WTC11 (cell line): ENCODE data around the gene NET1. TPM values are rescaled to one million over a fixed set of nuclear protein-coding genes. Genes with fewer than 3 reads are reported as not detected.

Source experiments
- ATAC-seq: fragments of 200-7000 bp; cut with Tn5 transposase; 2 replicates; pipeline ENCODE4 v1.10.0; 2021; ENCODE audit warnings: mild to moderate bottlenecking, moderate library complexity
- CTCF ChIA-PET: fragments of 300-600 bp; sonication (Branson Sonifier 250); formaldehyde crosslinking; loops from one replicate; lab custom pipeline; 2021; ENCODE audit warnings: antibody characterized with exemption; lab: Charles Lee
- POLR2A ChIA-PET: fragments of 350-600 bp; sonication (Branson Sonifier 250); formaldehyde crosslinking; loops from one replicate; lab custom pipeline; 2021; ENCODE audit warnings: antibody characterized with exemption; lab: Charles Lee
- DNase-seq: peaks from one replicate; pipeline ENCODE4 v3.0.0; 2021; ENCODE audit warnings: low spot score
- H3K27ac Mint-ChIP-seq: 2 replicates; pipeline ENCODE4 v1.8.0; 2021; ENCODE audit warnings: mixed read lengths
- H3K27me3 Mint-ChIP-seq: 2 replicates; pipeline ENCODE4 v1.8.0; 2021; ENCODE audit warnings: low read depth, mild to moderate bottlenecking, moderate library complexity, mixed read lengths
- H3K36me3 Mint-ChIP-seq: 2 replicates; pipeline ENCODE4 v1.8.0; 2021; ENCODE audit warnings: mixed read lengths
- H3K4me1 Mint-ChIP-seq: 2 replicates; pipeline ENCODE4 v1.8.0; 2022; ENCODE audit warnings: mixed read lengths
- H3K4me3 Mint-ChIP-seq: 2 replicates; pipeline ENCODE4 v1.8.0; 2021; ENCODE audit warnings: mild to moderate bottlenecking, moderate library complexity, mixed read lengths
- H3K9me3 Mint-ChIP-seq: 2 replicates; pipeline ENCODE4 v1.8.0; 2021; ENCODE audit warnings: mixed read lengths
- AFF4 ChIP-seq: sonication (generic); formaldehyde crosslinking; IDR thresholded peaks from 2 replicates; pipeline ENCODE4 v1.8.1; 2023; ENCODE audit warnings: mild to moderate bottlenecking, missing genetic modification reagents, borderline replicate concordance
- ARID4B ChIP-seq: sonication (generic); formaldehyde crosslinking; IDR thresholded peaks from 2 replicates; pipeline ENCODE4 v1.8.0; 2023; ENCODE audit warnings: missing genetic modification reagents, mild to moderate bottlenecking, borderline replicate concordance
- CREB1 ChIP-seq: sonication (generic); formaldehyde crosslinking; IDR thresholded peaks from 2 replicates; pipeline ENCODE4 v1.8.0; 2023; ENCODE audit warnings: mild to moderate bottlenecking, missing genetic modification reagents
- E2F1 ChIP-seq: sonication (generic); formaldehyde crosslinking; IDR thresholded peaks from 2 replicates; pipeline ENCODE4 v1.8.0; 2022; ENCODE audit warnings: mild to moderate bottlenecking, missing genetic modification reagents
- ELF4 ChIP-seq: sonication (generic); formaldehyde crosslinking; IDR thresholded peaks from 2 replicates; pipeline ENCODE4 v1.8.1; 2022; ENCODE audit warnings: low read depth, mild to moderate bottlenecking, moderate library complexity, missing genetic modification reagents
- EMX1 ChIP-seq: fragments of 250-450 bp; sonication (Bioruptor Pico); IDR thresholded peaks from 2 replicates; pipeline ENCODE4 v1.8.0; 2021; ENCODE audit warnings: mild to moderate bottlenecking
- ERG ChIP-seq: fragments of 250-450 bp; sonication (Bioruptor Pico); IDR thresholded peaks from 2 replicates; pipeline ENCODE4 v1.8.0; 2021; ENCODE audit warnings: mild to moderate bottlenecking
- JAZF1 ChIP-seq: fragments of 250-450 bp; sonication (Bioruptor Pico); IDR thresholded peaks from 2 replicates; pipeline ENCODE4 v1.9.0; 2021; ENCODE audit warnings: moderate library complexity, mild to moderate bottlenecking, inconsistent platforms
- KAT7 ChIP-seq: sonication (generic); formaldehyde crosslinking; IDR thresholded peaks from 2 replicates; pipeline ENCODE4 v1.8.1; 2023; ENCODE audit warnings: missing genetic modification reagents, mild to moderate bottlenecking, borderline replicate concordance
- MLX ChIP-seq: sonication (generic); formaldehyde crosslinking; IDR thresholded peaks from 2 replicates; pipeline ENCODE4 v1.8.1; 2023; ENCODE audit warnings: mild to moderate bottlenecking, missing genetic modification reagents, moderate library complexity
- NFE2L1 ChIP-seq: sonication (generic); formaldehyde crosslinking; IDR thresholded peaks from 2 replicates; pipeline ENCODE4 v1.8.1; 2023; ENCODE audit warnings: missing genetic modification reagents
- NR3C1 ChIP-seq: sonication (generic); formaldehyde crosslinking; conservative IDR thresholded peaks from 2 replicates; pipeline ENCODE4 v1.8.1; 2023; ENCODE audit warnings: low read depth, mild to moderate bottlenecking, missing genetic modification reagents
- OVOL2 ChIP-seq: fragments of 250-450 bp; sonication (Bioruptor Pico); IDR thresholded peaks from 2 replicates; pipeline ENCODE4 v1.9.0; 2021; ENCODE audit warnings: mild to moderate bottlenecking, borderline replicate concordance
- PRRX2 ChIP-seq: fragments of 250-450 bp; sonication (Bioruptor Pico); IDR thresholded peaks from 2 replicates; pipeline ENCODE4 v1.8.0; 2021; ENCODE audit warnings: mild to moderate bottlenecking
- SP1 ChIP-seq: sonication (generic); formaldehyde crosslinking; conservative IDR thresholded peaks from 2 replicates; pipeline ENCODE4 v1.8.1; 2022; ENCODE audit warnings: missing genetic modification reagents
- USF2 ChIP-seq: sonication (generic); formaldehyde crosslinking; IDR thresholded peaks from 2 replicates; pipeline ENCODE4 v1.8.1; 2023; ENCODE audit warnings: mild to moderate bottlenecking, missing genetic modification reagents, moderate library complexity
- ZMAT4 ChIP-seq: fragments of 250-450 bp; sonication (Bioruptor Pico); IDR thresholded peaks from 2 replicates; pipeline ENCODE4 v1.9.0; 2021; ENCODE audit warnings: mild to moderate bottlenecking
- ZNF121 ChIP-seq: sonication (generic); formaldehyde crosslinking; IDR thresholded peaks from 2 replicates; pipeline ENCODE4 v1.8.0; 2023; ENCODE audit warnings: missing genetic modification reagents
- total RNA-seq: library from RNA; stranded (reverse); gene quantifications from 3 replicates; pipeline ENCODE4 v1.2.3, GENCODE V29; 2021

The NET1 gene
- total RNA-seq, 1 experiment from 2014 or later = 85.4 TPM

- ATAC-seq (no peak), DNase-seq (no peak)
- Mint-ChIP-seq H3K9me3 (peaks cover 7% of the 10 kb centered on the region; the same call in 1 of the 2 replicates), H3K4me3 (no peak overlapping the region), H3K27ac (no peak overlapping the region), H3K36me3 (peaks cover 4% of the 10 kb centered on the region; the same call in 1 of the 2 replicates), H3K4me1 (peaks cover 47% of the 10 kb centered on the region), H3K27me3 (no peaks in the 10 kb centered on the region)
- ChIA-PET POLR2A (no interaction called here), CTCF (interaction anchor here (1.1 to 3.6 kb wide), 4 partner anchors 10 to 609 kb away, joined by 4 to 19 read pairs (median 4); no protein-coding TSS in a partner anchor)
- TF ChIP-seq ZMAT4 (CRISPR knock-in tag) (no peak), AFF4 (CRISPR knock-in tag) (no peak), ERG (no peak), OVOL2 (CRISPR knock-in tag) (no peak), ARID4B (no peak), MLX (no peak), NFE2L1 (no peak), CREB1 (no peak), PRRX2 (CRISPR knock-in tag) (no peak), EMX1 (CRISPR knock-in tag) (no peak), JAZF1 (CRISPR knock-in tag) (no peak), NR3C1 (CRISPR knock-in tag) (no peak), USF2 (CRISPR knock-in tag) (no peak), KAT7 (CRISPR knock-in tag) (no peak), ZNF121 (CRISPR knock-in tag) (no peak), E2F1 (CRISPR knock-in tag) (no peak), SP1 (CRISPR knock-in tag) (no peak), ELF4 (CRISPR knock-in tag) (no peak)
Observed at GRCh38 chr10:5423771-5424170, 11.4 kb downstream of the NET1 start.
